Left renal pelvis (tissue), 4 donors: ENCODE data around the gene SPC24. TPM values are rescaled to one million over a fixed set of nuclear protein-coding genes. Genes with fewer than 3 reads are reported as not detected.
"Not testable (repeated sequence)": the region's sequence is repeated elsewhere in the genome, so short reads cannot be mapped to it uniquely, and the experiment has no call there.

ENCODE experiments used
- DNase-seq, 4 donors: peaks; one replicate each; pipeline ENCODE4 v3.0.0-alpha.2; 2013; ENCODE audit warnings: low read depth in 4 of 4, low spot score in 3 of 4
- polyA plus RNA-seq, 4 donors: library from polyadenylated mRNA; unstranded; fragments of 120-200 nt; gene quantifications; one replicate each; pipeline ENCODE4 v1.2.1, GENCODE V29; 2013; ENCODE audit not compliant: insufficient read length in 4 of 4

Gene SPC24
- polyA plus RNA-seq, 4 donors = 15.8 to 20.0 (median 17.9) TPM

GRCh38 chr19:11192957-11193939, 37.7 kb upstream of the SPC24 start:
- DNase-seq = no peak

- no peak for DNase-seq
Observed at GRCh38 chr19:11191934-11192333, 36.4 kb upstream of the SPC24 start.

GRCh38 chr19:11191273-11191755, 35.7 kb upstream of the SPC24 start:
- no peak for DNase-seq

GRCh38 chr19:11190501-11190900, 34.9 kb upstream of the SPC24 start:
- no peak for DNase-seq

- no peak for DNase-seq
Observed at GRCh38 chr19:11187441-11187840, 31.9 kb upstream of the SPC24 start.

GRCh38 chr19:11182994-11183393, 27.4 kb upstream of the SPC24 start:
- no peak for DNase-seq

- no peak for DNase-seq
Observed at GRCh38 chr19:11181488-11181887, 25.9 kb upstream of the SPC24 start.

- DNase-seq = not testable (repeated sequence)
Observed at GRCh38 chr19:11180975-11181374, 25.4 kb upstream of the SPC24 start.

- no peak for DNase-seq
Observed at GRCh38 chr19:11180346-11180745, 24.8 kb upstream of the SPC24 start.

GRCh38 chr19:11179716-11180297, 24.2 kb upstream of the SPC24 start:
- no peak for DNase-seq

GRCh38 chr19:11179145-11179465, 23.5 kb upstream of the SPC24 start:
- DNase-seq = not testable (repeated sequence)

GRCh38 chr19:11177592-11177991, 22.0 kb upstream of the SPC24 start:
- DNase-seq = no peak

- DNase-seq = no peak
Observed at GRCh38 chr19:11176466-11177193, 21.0 kb upstream of the SPC24 start.

- no peak for DNase-seq
Observed at GRCh38 chr19:11175920-11176319, 20.3 kb upstream of the SPC24 start.

- no peak for DNase-seq
Observed at GRCh38 chr19:11174336-11174735, 18.8 kb upstream of the SPC24 start.

- DNase-seq = no peak
Observed at GRCh38 chr19:11173516-11174155, 18.1 kb upstream of the SPC24 start.

- no peak for DNase-seq
Observed at GRCh38 chr19:11172576-11172975, 17.0 kb upstream of the SPC24 start.

GRCh38 chr19:11171144-11171543, 15.6 kb upstream of the SPC24 start:
- DNase-seq = no peak

- DNase-seq = no peak
Observed at GRCh38 chr19:11169896-11170678, 14.5 kb upstream of the SPC24 start.

- DNase-seq = no peak
Observed at GRCh38 chr19:11168568-11168967, 13.0 kb upstream of the SPC24 start.
